Stomach smooth muscle (tissue), 2 donors: Measurements from ENCODE around the gene NOTCH1.
"Not testable (repeated sequence)": the region's sequence is repeated elsewhere in the genome, so short reads cannot be mapped to it uniquely, and the experiment has no call there.

Experiments
- H3K27ac ChIP-seq: one replicate; pipeline ENCODE4 v1.7.0; 2013; ENCODE audit warnings: mild to moderate bottlenecking, low read length, inconsistent platforms
- H3K27me3 ChIP-seq, 2 donors: one replicate each; pipeline ENCODE4 v1.7.0; 2013; ENCODE audit warnings: low read length in 2 of 2; ENCODE audit not compliant: insufficient read depth in 2 of 2, control insufficient read depth in 1 of 2
- H3K36me3 ChIP-seq, 2 donors: one replicate each; pipeline ENCODE4 v1.7.0; 2013; ENCODE audit warnings: low read length in 2 of 2; ENCODE audit not compliant: control insufficient read depth in 2 of 2, insufficient read depth in 2 of 2
- H3K4me1 ChIP-seq: one replicate; pipeline ENCODE4 v1.7.0; 2013; ENCODE audit warnings: low read length; ENCODE audit not compliant: control insufficient read depth, insufficient read depth
- H3K4me3 ChIP-seq, 2 donors: one replicate each; pipeline ENCODE4 v1.7.0; 2013; ENCODE audit warnings: low read length in 2 of 2
- H3K9ac ChIP-seq, 2 donors: one replicate each; pipeline ENCODE4 v1.7.0; 2013; ENCODE audit warnings: low read length in 2 of 2, mild to moderate bottlenecking in 1 of 2
- H3K9me3 ChIP-seq, 2 donors: one replicate each; pipeline ENCODE4 v1.7.0; 2013; ENCODE audit warnings: low read length in 2 of 2; ENCODE audit not compliant: control insufficient read depth in 2 of 2
- donor health status: healthy.
- donor health status: Pancreatic carcinoma.

NOTCH1 gene

DNA sequence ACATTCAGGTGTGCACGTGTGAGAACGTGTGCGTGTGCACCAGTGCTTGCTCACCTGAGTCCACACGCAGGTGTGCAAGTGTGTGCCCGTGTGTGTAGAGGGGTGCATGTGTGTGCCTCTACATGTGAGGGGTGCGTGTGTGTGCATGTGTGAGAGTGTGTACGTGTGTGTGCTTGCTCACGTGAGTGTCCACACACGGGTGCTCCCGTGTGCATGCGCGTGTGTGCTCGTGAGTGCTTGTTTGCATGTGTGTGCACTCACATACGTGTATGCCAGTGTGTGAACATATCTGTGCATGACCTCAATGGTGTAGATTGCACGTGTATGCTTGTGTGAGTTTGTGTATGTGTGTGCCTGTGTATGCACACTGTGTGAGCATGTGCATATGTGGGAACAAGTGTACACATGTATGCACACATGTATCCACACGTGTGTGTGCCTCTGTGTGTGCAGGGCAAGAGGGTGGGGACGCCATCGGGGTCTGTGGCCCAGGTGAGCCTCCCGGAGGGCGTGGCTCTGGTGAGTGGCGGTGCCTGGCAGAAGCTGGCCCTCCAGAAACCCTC is 40.6 kb upstream of the NOTCH1 start:
- Histone ChIP-seq H3K27me3 (peaks cover 0 to 3% of the 10 kb centered on the region in 2 donors), H3K27ac (no peak overlapping the region), H3K9me3 (no peaks in the 10 kb centered on the region), H3K4me1 (peaks cover 45% of the 10 kb centered on the region), H3K9ac (no peak overlapping the region), H3K36me3 (no peaks in the 10 kb centered on the region), H3K4me3 (no peak overlapping the region)

DNA sequence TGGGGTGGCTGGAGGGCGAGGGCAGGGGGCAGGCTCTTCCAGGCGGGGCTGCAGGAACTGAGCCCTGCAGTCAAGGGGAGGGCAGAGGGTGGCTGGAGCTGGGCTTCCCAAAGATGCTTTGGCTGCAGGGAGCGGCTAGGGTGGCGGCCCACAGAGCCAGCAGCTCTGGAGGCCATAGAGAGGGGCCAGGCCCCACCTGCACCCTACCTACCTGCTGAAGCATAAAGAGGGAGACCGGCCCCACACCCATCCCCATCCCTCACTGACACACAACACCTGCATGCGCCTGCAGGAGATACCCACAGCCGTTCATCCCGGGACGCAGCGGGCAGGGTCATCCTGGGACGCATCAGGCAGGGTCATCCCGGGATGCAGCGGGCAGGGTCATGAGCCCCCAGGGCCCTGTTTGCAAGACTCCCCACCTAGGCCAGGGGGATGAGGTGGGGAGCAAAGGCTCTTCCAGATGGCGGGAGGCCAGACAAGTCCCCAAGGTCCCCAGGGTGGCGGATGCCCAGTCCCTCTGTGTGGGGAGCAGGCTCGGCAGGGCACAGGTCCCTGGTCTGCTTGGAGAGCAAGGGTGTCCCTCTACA is 39.8 kb upstream of the NOTCH1 start:
- no peak overlapping the region for H3K9ac ChIP-seq
- no peaks in the 10 kb centered on the region for H3K36me3 ChIP-seq
- peaks cover 0 to 3% of the 10 kb centered on the region in 2 donors for H3K27me3 ChIP-seq
- H3K9me3 ChIP-seq = no peaks in the 10 kb centered on the region
- H3K4me3 ChIP-seq = no peak overlapping the region
- H3K27ac ChIP-seq = no peak overlapping the region
- peaks cover 39% of the 10 kb centered on the region for H3K4me1 ChIP-seq

DNA sequence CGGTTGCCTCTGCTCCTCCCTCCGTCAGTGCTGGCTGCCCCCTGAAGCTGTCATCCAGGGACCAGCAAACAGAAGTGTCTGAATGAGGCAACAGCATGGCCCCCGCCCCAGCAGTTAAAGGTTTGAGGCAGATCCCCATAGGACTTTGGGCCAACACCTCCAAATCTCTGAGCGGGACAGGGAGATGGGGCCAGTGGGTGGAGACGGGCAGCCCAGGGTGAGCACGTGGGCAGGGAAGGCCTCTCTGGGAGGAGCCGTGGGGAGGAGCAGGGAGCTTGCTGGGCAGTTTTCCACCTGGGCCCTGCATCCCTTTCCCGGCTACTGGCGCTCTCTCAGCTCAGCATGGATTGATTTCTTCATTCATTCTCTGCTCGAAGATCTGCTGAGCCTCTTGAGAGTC is 39.1 kb upstream of the NOTCH1 start:
- Histone ChIP-seq H3K27me3 (peaks cover 0 to 3% of the 10 kb centered on the region in 2 donors), H3K9ac (no peak overlapping the region), H3K36me3 (no peaks in the 10 kb centered on the region), H3K9me3 (no peaks in the 10 kb centered on the region), H3K4me1 (peaks cover 32% of the 10 kb centered on the region), H3K4me3 (no peak overlapping the region), H3K27ac (no peak overlapping the region)

DNA sequence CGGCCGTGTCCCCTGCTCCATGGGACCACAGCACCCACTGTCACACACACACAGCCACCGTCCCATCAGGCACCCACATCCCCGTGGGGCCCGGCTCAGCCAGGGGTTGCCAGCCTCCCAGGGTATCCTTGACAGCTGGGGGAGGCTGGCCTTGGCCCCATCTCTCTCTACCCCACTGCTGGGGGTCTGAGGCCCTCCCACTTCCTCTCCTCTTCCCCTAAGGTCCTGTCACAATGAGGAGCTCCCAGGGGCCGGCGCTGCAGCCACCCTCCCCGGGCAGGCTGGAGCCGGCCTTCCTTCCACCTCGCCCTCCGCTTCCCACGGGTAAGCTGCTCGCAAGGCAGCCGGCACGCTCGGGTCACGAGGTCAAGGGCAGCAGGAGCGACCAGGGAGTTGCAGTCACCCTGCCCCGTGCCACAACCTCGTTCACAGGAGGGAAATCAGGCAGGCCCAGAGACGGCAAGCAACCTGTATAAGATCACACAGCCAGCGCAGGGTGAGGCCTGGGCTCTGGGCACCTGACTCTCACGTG is 38.6 kb upstream of the NOTCH1 start:
- Histone ChIP-seq H3K4me3 (no peak overlapping the region), H3K36me3 (no peaks in the 10 kb centered on the region), H3K4me1 (peaks cover 32% of the 10 kb centered on the region), H3K9me3 (no peaks in the 10 kb centered on the region), H3K9ac (no peak overlapping the region), H3K27me3 (peaks cover 0 to 3% of the 10 kb centered on the region in 2 donors), H3K27ac (no peak overlapping the region)

DNA sequence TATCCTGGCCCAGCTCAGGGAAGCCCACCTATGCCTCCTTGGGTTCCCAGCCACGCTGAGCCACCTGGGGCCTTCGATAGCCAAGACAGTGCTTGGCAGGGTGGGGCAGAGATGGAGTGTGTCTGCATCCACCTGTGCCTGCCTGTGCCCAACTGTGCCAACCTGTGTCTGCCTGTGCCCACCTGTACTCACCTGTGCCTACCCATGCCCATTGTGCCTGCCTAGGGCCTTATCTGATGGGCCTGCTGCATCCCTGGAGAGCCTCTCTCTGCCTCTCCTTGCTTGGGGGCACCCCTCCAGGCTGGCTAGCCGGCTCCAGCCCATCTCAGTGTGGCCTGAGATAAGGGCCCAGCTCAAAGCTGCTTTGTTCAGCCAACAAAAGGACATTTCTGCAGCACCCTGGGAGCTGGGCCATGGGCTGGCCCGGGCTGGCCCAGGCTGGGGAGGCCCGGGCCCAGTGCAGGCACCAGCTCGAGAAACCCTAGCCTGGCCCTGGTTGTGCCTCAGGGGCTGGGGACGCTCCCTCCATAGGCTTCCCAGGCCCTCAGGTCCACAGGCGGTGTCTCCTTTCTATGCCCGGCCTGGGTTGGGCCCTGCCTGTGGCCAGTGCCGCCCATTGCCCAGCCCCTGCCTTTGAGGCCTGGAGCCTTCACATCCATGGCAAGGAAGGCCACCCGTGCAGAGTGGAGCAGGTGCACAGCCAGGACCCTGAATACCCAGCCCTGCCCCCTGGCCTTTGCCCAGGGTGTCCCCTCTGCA is 37.3 kb upstream of the NOTCH1 start:
- H3K27ac ChIP-seq = no peak overlapping the region
- no peaks in the 10 kb centered on the region for H3K9me3 ChIP-seq
- no peaks in the 10 kb centered on the region for H3K27me3 ChIP-seq
- H3K36me3 ChIP-seq = no peaks in the 10 kb centered on the region
- H3K4me1 ChIP-seq = peaks cover 33% of the 10 kb centered on the region
- no peak overlapping the region for H3K9ac ChIP-seq
- no peak overlapping the region for H3K4me3 ChIP-seq

DNA sequence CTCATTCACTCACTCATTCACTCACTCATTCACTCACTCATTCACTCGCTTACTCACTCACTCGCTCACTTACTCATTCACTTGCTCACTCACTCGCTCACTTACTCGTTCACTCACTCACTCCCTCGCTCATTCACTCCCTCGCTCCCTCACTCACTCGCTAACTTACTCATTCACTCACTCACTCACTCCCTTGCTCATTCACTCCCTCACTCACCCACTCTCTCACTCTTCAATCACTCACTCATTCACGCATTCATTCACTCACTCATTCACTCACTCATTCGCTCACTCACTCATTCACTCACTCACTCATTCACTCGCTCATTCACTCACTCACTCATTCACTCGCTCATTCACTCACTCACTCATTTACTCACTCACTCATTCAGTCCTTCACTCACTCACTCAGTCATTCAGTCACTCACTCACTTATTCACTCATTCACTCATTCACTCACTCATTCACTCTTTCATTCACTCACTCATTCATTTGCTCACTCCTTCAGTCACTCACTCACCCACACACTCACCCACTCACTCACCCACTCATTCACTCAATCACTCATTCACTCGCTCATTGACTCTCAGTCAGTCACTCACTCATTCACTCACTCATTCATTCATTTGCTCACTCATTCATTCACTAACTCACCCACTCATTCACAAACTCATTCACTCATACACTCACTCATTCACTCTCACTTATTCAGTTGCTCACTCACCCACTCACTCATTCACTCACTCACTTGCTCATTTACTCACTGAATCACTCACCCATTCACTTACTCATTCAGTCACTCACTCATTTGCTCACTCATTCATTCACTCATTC is 36.0 kb upstream of the NOTCH1 start:
- Histone ChIP-seq H3K4me1 (peaks cover 21% of the 10 kb centered on the region), H3K36me3 (no peaks in the 10 kb centered on the region), H3K27ac (no peak overlapping the region), H3K4me3 (no peak overlapping the region), H3K27me3 (no peaks in the 10 kb centered on the region), H3K9me3 (no peaks in the 10 kb centered on the region), H3K9ac (no peak overlapping the region)

DNA sequence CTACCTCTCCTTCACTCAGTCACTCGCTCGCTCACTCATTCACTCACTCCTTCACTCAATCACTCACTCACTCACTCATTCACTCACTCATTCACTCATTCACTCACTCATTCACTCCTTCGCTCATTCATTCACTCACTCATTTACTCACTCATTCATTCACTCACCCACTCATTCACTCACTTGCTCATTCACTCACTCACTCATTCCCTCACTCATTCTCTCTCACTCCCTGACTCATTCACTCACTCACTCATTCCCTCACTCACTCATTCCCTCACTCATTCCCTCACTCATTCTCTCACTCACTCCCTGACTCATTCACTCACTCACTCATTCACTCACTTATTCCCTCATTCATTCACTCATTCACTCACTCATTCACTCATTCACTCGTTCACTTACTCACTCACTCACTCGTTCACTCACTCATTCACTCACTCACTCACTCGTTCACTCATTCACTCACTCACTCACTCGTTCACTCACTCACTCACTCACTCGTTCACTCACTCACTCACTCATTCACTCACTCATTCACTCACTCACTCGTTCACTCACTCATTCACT is 33.9 kb upstream of the NOTCH1 start:
- not testable (repeated sequence) for H3K9ac ChIP-seq, H3K27ac ChIP-seq, H3K4me3 ChIP-seq, H3K9me3 ChIP-seq, H3K27me3 ChIP-seq, H3K36me3 ChIP-seq
- H3K4me1 ChIP-seq = peaks cover 20% of the 10 kb centered on the region

DNA sequence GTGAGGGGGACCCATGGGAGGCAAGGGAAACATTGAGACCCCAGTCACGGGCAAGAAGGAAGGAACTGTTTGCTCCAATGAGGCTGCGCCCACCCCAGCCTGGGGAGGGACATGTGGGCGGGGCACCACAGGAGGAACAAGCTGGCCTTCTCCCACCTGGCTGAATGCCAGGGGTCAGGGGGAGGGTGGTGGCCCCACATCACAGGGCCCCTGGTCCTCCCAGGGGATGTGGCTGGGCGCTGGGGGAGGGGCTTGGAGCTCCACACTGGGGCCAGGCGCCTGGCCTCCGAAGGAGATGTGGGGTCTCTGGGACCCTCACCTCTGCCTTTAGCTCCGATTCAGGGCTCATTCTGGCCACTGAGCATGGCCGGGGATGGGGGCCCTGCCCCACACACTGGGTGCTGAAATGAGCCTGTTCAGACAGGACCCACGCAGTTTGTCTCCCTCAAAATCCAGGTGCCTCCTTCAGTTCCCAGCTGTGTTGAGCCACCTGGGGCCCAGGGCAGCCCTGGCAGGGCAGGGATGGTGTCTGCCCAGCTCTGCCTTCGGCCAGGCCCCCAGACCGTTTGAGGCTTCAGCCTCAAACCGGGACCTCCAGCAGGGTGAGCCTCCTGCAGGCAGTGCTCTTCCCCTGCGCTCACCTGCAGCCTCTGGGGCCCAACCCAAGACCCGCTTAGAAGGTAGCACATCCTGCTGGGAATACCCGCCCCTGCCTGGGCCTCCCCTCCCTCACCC is 33.2 kb upstream of the NOTCH1 start:
- peaks cover 19% of the 10 kb centered on the region for H3K4me1 ChIP-seq
- H3K27ac ChIP-seq = no peak overlapping the region
- H3K9me3 ChIP-seq = no peaks in the 10 kb centered on the region
- H3K36me3 ChIP-seq = no peaks in the 10 kb centered on the region
- no peak overlapping the region for H3K9ac ChIP-seq
- no peak overlapping the region for H3K4me3 ChIP-seq
- no peaks in the 10 kb centered on the region for H3K27me3 ChIP-seq

DNA sequence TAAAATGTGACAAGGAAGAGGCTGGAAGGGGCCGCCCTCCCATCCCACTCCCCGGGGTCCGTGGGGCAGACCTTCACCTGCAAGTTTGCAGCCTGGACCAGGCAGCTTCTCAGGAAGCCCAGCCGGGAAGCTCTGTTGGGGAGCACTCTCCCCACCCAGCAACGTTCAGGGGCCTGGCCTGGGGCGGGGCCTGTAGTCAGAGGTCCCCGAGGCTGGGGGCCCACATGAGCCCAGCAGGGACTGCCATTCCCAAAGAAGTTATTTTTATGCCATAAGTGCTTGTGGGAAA is 32.7 kb upstream of the NOTCH1 start:
- no peaks in the 10 kb centered on the region for H3K27me3 ChIP-seq
- H3K36me3 ChIP-seq = no peaks in the 10 kb centered on the region
- H3K9ac ChIP-seq = no peak overlapping the region
- no peak overlapping the region for H3K27ac ChIP-seq
- H3K4me1 ChIP-seq = peaks cover 19% of the 10 kb centered on the region
- H3K4me3 ChIP-seq = no peak overlapping the region
- no peaks in the 10 kb centered on the region for H3K9me3 ChIP-seq
